ENCODE data around the gene AZIN2.
"Not testable (repeated sequence)": the region's sequence is repeated elsewhere in the genome, so short reads cannot be mapped to it uniquely, and the experiment has no call there.

The AZIN2 gene

DNA sequence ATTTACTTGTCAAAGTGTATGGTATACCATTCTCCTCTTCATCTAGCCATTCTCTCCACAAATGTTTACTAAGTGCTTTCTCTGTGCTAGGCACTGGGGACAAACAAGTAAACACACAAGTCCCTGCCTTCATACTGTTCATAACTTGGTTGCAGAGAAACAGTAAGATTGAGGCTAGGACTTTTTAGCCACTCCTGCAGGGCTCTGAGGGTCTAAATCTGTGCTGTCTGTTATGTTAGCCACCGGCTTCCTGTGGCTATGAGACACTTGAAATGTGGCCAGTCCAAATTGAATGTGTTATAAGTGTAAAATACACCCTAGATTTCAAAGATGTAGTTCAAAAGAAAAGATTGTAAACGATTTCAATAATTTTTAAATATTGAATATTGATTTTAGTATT, 50.2 kb downstream of the AZIN2 start:
- no peak for DNase-seq

DNA sequence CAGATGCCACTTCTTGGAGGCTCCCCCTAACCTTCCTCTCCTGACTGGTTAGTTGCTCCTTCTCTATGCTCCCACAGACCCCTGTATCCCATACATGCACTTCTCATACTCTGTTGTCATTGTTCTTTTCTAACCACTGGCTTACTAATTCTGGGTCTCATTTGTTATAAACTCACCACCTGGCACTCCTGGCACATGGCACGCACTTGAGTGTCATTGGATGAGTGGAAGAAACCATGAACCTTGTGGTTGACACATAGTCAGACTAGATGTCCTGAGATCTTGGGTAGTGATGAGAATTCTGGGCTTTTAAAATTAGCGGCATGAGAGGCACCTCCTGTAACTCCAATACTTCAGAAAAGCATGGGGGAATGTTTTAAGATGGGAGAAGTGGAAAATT, 51.6 kb downstream of the AZIN2 start:
- DNase-seq: no peak

DNA sequence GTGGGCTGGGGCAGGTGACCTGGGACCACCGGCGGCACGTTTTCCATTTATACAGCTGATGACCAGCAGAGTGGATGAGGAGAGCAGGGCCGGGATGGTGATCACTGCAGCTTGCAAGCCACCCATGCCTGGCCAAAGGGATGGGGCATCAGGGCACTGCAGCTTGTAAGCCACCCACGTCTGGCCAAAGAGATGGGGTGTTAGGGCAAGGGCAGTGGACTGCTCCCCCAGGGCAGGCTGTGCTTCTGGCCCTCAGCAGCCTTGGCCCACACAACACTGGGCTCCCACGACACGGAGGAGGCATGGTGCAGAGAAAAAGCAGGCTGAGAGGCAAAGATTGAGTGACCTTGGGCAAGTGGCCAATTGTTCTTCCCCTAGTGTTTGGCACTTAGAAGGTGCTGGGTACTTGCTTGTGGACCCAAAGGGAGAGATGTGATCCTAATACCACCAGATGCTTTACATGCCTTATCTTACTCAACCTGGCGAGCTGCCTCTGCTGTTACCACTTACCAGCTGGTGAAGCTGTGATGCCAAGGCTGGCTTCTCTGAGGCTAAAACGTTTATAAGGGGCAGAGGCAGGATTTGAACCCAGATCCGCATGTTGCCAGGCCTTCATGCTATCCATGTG, 52.6 kb downstream of the AZIN2 start:
- DNase-seq: peak; percentile 53

DNA sequence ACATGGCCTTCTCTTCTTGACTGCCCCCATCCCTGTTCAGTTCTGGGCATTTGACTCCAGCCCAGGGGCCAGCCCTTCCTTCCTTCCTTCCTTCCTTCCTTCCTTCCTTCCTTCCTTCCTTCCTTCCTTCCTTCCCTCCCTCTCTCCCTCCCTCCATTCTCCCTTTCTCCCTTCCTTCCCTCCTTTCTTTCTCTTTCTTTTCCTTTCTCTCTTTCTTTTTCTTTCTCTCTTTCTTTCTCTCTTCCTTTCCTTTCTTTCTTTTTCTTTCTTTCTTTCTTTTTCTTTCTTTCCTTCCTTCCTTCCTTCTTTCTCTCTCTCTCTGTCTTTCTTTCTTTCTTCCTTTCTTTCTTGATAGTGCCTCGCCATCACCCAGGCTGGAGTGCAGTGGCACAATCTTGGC, 55.1 kb downstream of the AZIN2 start:
- DNase-seq: not testable (repeated sequence)

DNA sequence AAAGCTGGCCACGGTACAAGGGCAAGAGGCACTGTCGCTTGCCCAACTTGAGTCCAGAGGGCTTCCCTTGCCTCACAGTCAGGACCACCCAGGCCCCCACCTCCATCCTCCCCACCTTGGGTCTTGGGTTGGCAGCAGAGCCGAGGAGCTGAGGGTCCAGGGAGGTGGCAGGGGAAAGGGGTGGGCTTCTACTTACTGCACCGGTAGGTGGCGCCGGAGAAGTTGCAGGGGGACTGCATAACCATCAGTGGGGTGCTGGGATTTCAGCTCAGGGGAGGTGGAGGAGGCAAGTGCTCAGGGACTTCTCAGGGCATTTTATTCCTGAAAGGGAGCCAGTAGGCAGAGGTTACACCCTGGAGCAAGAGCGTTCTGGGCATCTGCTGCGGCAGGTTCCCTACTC, 56.8 kb downstream of the AZIN2 start:
- DNase-seq: peak; percentile 68

DNA sequence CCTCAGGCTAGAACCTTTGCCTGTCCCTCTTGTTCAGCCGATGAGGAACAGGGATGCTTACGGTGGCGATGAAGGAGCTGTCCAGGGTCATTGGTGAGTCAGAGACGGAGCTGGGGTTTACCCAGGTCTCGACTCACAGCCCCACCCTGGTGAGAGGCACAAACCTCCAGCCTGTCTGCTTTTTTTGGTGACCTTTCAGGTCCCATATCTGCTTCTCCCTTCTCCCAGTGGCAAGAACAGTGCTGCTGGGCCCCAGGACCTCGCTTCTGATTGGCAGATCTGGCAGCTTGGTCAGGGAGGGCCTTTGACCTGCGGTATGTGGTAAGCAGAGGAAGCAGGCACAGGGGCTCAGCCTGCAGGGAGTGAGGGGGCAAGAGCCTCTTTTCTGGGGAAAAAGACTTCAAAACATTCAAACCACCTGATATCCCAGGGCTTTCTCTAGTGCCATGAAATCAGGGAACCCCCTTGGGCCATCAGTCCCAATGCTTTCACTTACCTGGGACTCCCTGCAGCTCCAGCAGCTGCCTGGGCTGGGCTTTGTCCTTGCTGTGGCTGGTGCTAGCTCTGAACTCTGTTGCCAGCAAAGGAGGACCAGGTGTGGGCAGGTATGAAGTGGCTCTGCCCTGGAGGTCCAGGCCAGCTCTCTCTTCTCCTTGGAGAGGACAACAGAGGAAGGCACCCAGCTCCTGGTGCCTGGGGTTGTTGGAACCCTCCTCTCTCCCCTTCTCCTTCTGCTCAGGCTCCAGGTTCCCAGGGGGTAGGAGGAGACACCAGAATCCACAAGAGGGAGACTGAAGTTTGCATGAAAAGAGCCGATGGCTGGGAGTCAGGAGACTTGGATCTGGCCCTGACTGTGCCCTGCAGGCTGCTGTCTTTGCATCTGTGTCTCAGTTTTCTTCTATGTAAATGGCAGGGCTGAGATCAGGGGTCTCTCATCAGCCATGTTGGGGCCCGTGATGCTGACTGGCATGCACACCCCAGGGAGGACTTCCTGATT, 59.5 kb downstream of the AZIN2 start:
- DNase-seq: peak; percentile 16

DNA sequence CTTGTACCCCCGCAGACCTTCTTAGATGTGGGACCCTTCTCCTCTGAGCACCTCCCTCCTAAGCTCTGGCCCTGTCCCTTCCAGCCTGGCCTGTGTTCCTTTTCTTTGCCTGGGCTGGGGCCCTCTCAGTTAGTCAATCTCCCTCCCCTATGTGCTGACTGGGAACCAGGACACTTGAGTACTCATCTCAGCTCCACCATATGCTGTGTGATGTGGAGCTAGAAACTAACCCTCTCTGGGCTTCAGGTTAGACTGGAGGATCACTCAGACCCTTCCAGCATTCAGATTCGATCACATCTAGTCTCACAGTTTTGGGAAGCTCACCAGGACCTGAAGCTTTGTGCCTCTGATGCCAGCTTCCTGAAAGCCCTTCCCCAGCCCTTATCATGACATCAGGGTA, 60.3 kb downstream of the AZIN2 start:
- no peak for DNase-seq

DNA sequence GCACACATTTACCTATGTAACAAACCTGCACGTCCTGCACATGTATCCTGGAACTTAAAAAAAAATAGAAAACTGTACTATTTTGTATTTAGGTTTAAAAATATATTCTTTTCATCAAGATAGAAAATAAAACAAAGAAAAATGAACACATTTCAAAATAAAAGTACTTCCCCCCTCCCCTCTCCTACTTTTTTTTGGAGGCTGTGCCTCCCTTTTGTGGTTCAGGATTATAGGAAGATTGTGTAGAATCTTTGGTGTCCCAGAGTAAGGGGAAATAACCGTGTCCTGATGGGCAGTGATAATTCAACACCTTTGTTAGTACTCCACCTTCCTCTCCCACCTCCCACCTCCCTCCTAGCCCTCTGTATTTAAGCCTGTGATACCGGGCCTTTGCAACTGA, 60.8 kb downstream of the AZIN2 start:
- no peak for DNase-seq

DNA sequence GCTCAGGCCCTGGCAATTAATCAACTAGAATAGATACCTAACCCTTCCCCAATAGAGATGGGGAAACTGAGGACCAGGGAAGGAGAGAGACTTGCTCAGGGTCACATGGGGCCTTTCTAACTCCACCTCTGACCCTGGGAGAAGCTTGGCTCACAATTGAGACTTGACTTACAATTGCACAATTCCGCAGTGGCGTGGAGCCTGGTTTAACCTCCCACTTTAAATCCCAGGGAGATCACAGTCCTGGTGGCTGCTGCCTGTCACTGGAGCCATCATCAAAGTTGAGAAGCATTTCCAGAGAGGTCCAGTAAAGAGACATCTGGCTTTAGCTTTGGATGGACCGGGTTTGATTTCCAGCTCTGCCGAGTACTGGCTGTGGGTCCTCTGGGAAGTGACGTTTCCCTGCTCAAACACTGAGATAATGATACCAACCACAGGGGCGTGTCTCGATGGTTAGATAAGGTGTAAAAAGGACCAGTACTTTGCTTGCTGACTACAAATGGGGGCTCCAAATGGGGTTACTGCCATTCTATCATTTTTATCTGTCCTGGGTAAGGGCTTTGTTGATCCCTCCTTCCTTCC, 61.6 kb downstream of the AZIN2 start:
- peak; percentile 62 for DNase-seq

DNA sequence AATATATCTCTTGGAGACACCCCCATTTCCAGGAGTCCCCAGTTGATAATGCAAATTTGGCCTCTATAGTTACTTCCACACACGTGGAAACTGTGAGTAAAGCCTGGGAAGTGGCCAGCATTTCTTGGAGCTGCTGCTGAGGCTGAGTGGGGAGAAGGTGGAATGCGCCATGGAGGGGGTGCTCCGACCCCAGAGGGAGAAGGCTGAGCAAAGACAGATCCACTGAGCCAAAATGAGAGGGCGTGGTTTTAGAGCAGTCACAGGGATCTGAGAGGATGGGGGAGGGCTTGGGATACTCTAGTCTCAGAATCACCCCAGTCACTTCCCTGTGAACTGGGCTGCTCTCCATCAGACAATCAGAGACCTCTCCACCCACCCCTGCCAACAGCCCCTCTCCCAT, 62.2 kb downstream of the AZIN2 start:
- no peak for DNase-seq

DNA sequence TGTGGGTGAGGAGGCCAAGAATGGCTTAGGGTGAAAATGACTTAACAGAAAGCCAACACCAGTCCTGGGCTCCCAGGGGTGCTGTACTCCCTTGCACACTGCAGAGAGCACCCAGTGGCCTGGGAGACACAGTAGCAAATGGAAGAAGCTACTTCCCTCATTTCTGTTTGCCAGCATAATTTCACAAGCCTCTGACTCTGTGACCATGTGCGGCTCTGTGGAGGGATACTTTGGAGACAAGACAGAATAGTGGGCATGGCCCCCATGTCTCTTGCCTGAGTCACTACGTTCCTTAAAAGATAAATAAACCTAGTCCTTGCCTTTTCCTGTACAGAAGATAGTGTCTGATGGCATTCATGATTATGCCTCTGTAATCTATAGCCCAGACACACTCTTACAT, 62.7 kb downstream of the AZIN2 start:
- peak; percentile 46 for DNase-seq

DNA sequence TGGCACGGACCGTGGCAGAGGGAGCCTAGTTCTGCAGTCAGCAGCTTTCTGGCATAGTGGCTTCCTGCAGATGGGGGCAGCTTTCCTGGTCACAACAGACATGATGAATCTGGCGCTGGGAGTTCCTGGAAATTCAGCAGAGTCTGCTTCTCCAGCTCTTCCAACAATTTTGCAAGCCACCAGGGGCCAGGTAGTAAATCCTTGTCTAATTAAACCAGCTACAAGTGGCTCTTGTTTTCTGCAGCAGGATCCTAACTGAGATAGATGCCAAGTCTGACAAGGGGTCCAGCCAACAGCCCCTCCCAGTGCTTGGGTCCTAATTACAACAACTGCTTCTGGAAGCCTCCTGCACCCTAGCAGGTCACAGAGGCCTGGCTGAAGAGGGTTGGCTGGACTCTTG, 65.0 kb downstream of the AZIN2 start:
- DNase-seq: no peak

DNA sequence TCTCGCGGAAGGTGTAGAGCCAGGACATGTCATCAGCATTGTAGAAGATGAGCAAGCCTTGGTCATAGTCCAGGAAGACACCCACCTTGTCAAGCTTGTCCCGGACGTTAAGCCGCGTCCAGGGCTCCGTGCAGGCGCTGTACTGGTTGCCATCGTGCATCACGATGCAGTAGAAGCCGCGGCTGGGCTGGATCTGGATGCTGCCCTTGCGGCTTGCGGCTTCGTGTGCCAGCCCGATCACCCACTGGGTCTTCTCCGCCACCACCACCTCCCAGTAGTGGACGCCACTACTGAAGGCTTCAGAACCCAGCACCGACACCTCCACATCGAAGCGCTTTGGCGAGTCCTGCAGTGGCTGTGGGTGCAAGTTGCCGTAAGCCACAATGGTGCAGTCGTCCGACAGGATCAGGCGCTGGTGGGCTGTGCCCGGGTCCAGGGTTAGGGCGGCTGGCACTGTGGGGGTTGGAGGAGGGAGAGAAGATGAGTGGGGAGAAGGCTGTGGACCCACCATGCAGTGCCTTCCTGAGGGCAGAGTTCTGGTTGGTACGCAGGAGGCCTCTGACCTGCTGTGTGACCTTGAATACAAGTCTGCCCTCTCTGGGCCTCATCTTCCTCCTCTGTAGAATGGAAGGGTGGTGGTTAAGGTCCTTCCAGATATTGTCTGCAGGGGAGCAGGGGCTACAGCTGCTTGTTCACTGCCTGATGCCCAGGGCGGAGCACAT, 66.5 kb downstream of the AZIN2 start:
- DNase-seq: no peak

DNA sequence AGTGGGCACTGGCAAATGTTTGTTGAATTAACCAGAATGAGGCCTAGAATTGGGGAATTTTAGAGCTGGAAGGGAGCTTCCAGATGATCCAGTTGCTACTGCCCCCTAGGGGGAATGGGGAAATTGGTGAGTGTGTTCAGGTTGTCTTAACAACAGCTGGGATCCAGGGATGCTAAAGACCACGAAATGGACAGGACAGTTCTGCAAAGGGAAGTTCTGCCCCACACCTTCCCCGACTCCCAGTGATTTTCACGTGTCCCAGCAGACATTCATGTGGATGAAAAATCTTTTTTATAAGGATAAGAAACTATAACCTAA, 67.0 kb downstream of the AZIN2 start:
- peak; percentile 26 for DNase-seq

DNA sequence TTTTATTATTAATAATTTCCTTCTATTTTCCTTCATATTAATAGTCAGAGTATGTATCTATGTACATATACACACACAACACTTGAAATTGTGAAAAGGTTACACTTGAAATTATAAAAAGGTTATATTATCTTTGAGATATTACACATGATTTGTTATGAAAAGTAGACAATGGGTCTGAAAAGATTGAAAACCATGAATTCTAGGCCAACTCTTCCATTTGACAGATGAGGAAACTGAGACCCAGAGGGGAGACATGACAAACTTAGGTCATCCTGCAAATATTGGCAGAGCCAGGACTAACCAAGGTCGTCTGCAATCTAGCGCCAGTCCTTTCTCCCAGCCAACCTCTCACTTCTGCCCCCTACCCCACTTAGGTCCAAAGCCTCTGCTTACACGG, 67.7 kb downstream of the AZIN2 start:
- DNase-seq: no peak

DNA sequence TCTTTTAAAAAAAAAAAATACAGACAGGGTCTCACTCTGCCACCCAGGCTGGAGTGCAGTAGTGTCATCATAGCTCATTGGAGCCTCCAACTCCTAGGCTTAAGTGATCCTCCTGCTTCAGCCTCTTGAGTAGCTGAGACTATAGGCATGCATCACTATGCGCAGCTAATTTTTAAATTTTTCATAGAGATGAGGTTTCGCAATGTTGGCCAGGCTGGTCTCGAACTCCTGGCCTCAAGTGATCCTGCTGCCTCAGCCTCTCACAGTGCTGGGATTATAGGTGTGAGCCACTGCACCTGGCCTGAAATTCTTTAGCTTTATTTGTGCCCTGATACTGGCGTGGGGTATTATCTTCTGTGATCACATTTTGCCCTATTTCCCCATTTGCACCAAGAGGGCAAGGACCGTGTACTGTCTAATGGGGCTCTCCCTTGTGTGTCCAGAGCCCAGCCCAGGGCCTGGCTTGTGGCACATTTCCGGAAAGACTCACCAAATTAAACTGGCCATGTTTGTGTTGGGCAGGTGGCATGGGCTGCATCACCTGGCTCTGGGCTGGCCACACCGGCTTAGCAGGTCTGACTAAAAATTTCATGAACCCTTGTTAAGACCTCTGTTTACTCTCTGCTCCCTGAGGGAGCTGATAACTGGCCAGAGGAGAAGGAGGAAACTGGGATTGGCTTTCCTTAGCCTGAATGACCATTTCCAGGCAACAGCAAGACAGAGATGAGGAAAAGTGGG, 68.7 kb downstream of the AZIN2 start:
- DNase-seq: no peak

DNA sequence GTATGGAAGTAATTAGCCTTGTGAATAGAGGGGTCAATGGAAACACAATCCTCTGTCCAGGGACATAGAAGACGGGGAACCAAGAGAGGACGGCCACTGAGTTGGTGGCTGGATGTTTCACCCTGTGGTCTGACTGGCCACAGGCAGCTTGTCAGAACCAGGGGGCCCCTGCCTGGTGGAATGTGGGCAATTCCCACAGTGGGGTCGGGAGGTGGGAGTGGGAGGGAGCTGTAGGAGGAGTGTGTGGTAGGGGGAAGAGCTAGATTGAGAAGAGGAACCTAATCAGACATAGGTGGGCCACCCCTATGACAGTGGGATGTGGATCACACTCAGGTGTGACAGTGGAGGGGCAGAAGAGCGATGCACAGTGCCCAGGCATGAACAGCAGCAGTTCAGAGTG, 69.6 kb downstream of the AZIN2 start:
- DNase-seq: no peak

DNA sequence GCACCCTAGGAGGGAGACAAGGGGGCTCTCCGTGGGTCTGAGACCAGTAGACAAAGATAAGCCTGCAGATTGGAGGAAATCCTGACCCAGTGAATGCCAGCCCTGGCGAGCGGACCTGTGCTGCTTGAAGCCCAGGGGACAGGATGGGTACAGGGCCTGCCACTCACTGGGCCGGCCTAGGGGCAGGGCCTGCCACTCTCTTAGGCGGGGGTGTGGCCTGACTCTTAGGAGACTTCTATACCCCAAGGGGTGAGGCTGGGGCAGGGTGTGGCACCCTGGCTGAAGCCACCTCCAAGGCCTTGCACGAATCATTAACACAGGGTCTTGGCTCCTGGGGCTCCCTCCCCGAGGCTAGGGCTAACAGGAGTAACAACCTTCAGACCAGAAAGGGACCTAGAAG, 70.2 kb downstream of the AZIN2 start:
- peak; percentile 59 for DNase-seq

DNA sequence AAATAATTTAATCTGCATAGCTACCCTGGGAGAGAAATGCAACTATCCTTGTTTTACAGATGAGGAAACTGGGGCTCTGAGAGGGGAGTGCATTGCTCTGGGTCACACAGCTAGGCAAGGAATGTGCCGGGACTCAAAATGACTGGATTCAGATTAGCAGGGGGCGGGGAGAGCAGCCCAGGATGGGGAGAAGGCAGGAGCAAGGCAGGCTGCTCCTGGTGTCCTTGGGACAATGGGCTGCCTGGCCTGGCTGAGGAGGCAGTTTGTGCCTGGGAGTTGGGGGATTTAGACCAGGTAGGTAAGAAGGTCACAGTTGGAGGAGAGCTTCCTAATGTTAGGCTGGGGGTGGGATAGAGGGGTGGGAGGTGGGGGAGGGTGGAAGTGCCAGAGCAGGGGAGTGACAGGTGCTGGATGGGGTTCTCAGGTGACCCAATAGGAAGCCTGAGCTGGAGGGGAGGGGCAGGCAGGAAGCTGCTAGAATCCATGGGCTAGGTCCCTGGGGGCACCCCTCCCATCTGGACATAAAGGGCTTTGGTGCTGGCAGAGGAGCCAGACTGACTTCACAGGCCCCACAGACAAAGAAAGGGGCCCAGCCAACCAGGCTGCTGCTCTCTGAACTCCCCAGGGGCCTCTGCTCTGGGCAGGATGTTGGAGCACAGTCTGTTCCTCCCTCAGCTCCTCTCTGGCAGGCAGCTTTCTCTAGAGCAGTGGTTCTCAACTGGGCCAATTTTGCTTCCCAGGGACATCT, 71.9 kb downstream of the AZIN2 start:
- DNase-seq: no peak

DNA sequence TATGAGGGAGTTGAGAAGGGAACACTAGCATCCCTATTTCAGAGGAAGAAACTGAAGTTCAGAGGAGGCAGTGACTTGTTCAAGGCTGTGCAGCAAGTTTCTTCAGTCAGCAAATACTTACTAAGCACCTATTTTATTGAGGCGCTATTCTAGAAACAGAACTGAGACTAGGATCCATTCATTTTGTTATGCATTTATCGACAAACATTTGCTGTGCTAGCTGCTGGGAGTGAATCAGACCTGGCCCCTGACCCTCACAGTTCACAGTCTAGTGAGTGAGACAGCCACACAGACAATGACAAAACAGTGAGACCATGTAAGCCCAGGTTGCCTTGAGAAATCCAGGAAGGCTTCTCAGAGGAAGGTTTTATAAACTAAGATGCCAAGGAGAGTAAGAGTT, 72.7 kb downstream of the AZIN2 start:
- no peak for DNase-seq

DNA sequence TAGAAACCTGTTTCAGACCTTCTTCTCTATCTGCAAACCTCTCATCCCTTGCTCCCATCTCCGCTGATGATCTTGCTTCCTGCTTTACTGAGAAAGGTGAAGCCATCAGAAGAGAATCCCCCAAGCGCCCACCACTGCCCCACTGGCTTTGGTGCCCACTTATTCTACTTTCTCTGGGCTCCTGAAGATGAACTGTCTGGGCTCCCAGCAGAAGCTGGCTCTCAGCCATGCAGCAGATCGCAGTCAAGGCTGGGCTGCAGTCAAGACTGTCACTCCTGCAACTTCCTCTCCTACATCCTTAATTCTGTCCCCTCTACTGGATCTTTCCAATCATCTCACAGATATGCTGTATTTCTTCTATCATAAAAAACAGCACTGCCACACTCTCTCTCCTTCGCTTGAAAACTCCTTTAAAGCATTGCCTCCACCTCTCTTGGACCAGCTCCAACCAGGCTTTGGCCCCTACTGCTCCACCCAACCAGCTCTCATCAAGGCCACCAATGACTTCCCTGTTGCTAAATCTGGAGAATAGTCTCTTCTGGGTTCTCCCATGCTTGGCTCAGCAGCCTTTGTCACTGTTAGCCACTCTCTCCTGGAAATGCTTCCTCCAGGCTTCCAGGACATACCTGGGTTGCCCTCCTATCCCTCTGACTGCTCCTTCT, 75.1 kb downstream of the AZIN2 start:
- DNase-seq: no peak

DNA sequence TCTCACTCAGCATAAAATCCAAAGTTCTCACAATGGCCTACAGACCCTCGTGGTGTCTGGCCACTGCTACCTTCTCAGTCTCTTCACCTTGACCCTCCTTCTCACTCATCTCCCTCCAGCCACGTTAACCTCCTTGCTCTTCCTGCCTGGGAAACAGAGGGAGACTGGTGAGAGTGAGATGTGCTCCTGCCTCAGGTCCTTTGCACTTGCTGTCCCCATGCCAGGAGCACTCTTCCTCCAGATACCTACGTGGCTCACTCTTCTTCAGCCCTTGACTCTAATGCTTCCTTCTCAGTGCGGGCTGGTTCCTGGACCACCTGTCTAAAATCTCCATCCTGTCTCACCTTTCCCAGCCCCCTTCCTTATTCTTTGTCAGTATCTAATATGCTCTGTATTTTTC, 76.2 kb downstream of the AZIN2 start:
- no peak for DNase-seq
